Neural cell (in vitro differentiated cells): ENCODE data around the gene COX10. TPM values are rescaled to one million over a fixed set of nuclear protein-coding genes. Genes with fewer than 3 reads are reported as not detected.

Experiments
- H2AFZ ChIP-seq: fragments of 200-600, 300-800 bp; sonication (generic), shearing (Covaris generic); 2 replicates; pipeline ENCODE4 v1.6.0; 2014; ENCODE audit warnings: low read depth, mild to moderate bottlenecking, antibody characterized with exemption, low read length, moderate library complexity
- H3F3A ChIP-seq: fragments of 200-600 bp; shearing (Covaris generic); 2 replicates; pipeline ENCODE4 v1.6.1; 2016; ENCODE audit warnings: mild to moderate bottlenecking, moderate library complexity, mixed read lengths, antibody characterized with exemption, low read length; ENCODE audit not compliant: insufficient read depth, poor library complexity, severe bottlenecking
- H3K27ac ChIP-seq: fragments of 200-600, 300-800 bp; sonication (generic), shearing (Covaris generic); 2 replicates; pipeline ENCODE4 v1.5.1; 2014; ENCODE audit warnings: mild to moderate bottlenecking, low read length, moderate library complexity
- H3K27me3 ChIP-seq: fragments of 300-800, 200-600 bp; sonication (generic), shearing (Covaris generic); 2 replicates; pipeline ENCODE4 v1.6.0; 2014; ENCODE audit warnings: mild to moderate bottlenecking, low read depth, low read length, moderate library complexity; ENCODE audit not compliant: insufficient read depth
- H3K36me3 ChIP-seq: fragments of 300-800, 200-600 bp; sonication (generic), shearing (Covaris generic); 2 replicates; pipeline ENCODE4 v1.5.1; 2014; ENCODE audit warnings: mild to moderate bottlenecking, antibody characterized with exemption, low read length, moderate library complexity; ENCODE audit not compliant: insufficient read depth
- H3K4me2 ChIP-seq: fragments of 300-800, 200-600 bp; sonication (generic), shearing (Covaris generic); 2 replicates; pipeline ENCODE4 v1.6.0; 2014; ENCODE audit warnings: mild to moderate bottlenecking, low read length
- H3K4me3 ChIP-seq: fragments of 300-800, 200-600 bp; sonication (generic), shearing (Covaris generic); 2 replicates; pipeline ENCODE4 v1.5.1; 2014; ENCODE audit warnings: mild to moderate bottlenecking, low read length, moderate library complexity
- H3K79me2 ChIP-seq: fragments of 200-600 bp; shearing (Covaris generic); replicated peaks from 2 replicates; pipeline ENCODE4 v1.6.0; 2014; ENCODE audit warnings: mild to moderate bottlenecking, low read length, moderate library complexity; ENCODE audit not compliant: insufficient read depth
- H3K9ac ChIP-seq: fragments of 300-800, 200-600 bp; sonication (generic), shearing (Covaris generic); 2 replicates; pipeline ENCODE4 v1.6.1; 2016; ENCODE audit warnings: mild to moderate bottlenecking, low read length, mixed read lengths
- H3K9me2 ChIP-seq: fragments of 200-600 bp; shearing (Covaris generic); 2 replicates; pipeline ENCODE4 v1.6.1; 2016; ENCODE audit warnings: mild to moderate bottlenecking, low read length, mixed read lengths; ENCODE audit not compliant: insufficient read depth
- H3K9me3 ChIP-seq: fragments of 200-600, 300-800 bp; sonication (generic), shearing (Covaris generic); 2 replicates; pipeline ENCODE4 v1.6.1; 2016; ENCODE audit warnings: mild to moderate bottlenecking, mixed run types, low read length, moderate library complexity, mixed read lengths
- H4K20me1 ChIP-seq: fragments of 200-600 bp; shearing (Covaris generic); 2 replicates; pipeline ENCODE4 v1.6.1; 2016; ENCODE audit warnings: mild to moderate bottlenecking, mixed run types; ENCODE audit not compliant: insufficient read depth
- EP300 ChIP-seq: fragments of 450-650 bp; conservative IDR thresholded peaks from 2 replicates; pipeline ENCODE4 v1.6.1; 2014; ENCODE audit warnings: antibody characterized with exemption, mild to moderate bottlenecking, moderate library complexity; ENCODE audit not compliant: poor library complexity, severe bottlenecking
- EZH2 ChIP-seq: fragments of 200-600, 300-800 bp; shearing (Covaris generic), sonication (generic); IDR thresholded peaks from 2 replicates; pipeline ENCODE4 v1.6.1; 2014; ENCODE audit warnings: antibody characterized with exemption, low read length, borderline replicate concordance, mild to moderate bottlenecking; ENCODE audit not compliant: insufficient read depth, poor library complexity, severe bottlenecking
- MXI1 ChIP-seq: fragments of 450-650 bp; conservative IDR thresholded peaks from 2 replicates; pipeline ENCODE4 v1.6.1; 2014; ENCODE audit warnings: antibody characterized with exemption, mild to moderate bottlenecking; ENCODE audit not compliant: poor library complexity, severe bottlenecking
- POLR2AphosphoS5 ChIP-seq: IDR thresholded peaks from 2 replicates; pipeline ENCODE4 v1.6.1; 2012
- RAD21 ChIP-seq: fragments of 450-650 bp; conservative IDR thresholded peaks from 2 replicates; pipeline ENCODE4 v1.6.1; 2014; ENCODE audit warnings: antibody characterized with exemption, mild to moderate bottlenecking, moderate library complexity
- SMC3 ChIP-seq: fragments of 450-650 bp; conservative IDR thresholded peaks from 2 replicates; pipeline ENCODE4 v1.6.1; 2014; ENCODE audit warnings: antibody characterized with exemption, mild to moderate bottlenecking, moderate library complexity; ENCODE audit not compliant: poor library complexity
- TAF1 ChIP-seq: IDR thresholded peaks from 2 replicates; pipeline ENCODE4 v1.6.1; 2012; ENCODE audit warnings: low read depth
- polyA plus RNA-seq: library from polyadenylated mRNA; depleted of rRNA; stranded (reverse); fragments of >200 nt; gene quantifications from 2 replicates; pipeline ENCODE4 v1.2.3, GENCODE V29; 2014
- TF ChIP-seq, protein P1 (sequence below): fragments of 450-650 bp; IDR thresholded peaks from 2 replicates; pipeline ENCODE4 v1.5.1; 2014; ENCODE audit warnings: antibody characterized with exemption, mild to moderate bottlenecking, moderate library complexity; ENCODE audit not compliant: poor library complexity, severe bottlenecking
- TF ChIP-seq, protein P2 (sequence below): IDR thresholded peaks from 2 replicates; pipeline ENCODE4 v1.6.1; 2012; ENCODE audit warnings: borderline replicate concordance

Gene COX10
- polyA plus RNA-seq, 1 donor from 2014 or later = 7.2 TPM

DNA sequence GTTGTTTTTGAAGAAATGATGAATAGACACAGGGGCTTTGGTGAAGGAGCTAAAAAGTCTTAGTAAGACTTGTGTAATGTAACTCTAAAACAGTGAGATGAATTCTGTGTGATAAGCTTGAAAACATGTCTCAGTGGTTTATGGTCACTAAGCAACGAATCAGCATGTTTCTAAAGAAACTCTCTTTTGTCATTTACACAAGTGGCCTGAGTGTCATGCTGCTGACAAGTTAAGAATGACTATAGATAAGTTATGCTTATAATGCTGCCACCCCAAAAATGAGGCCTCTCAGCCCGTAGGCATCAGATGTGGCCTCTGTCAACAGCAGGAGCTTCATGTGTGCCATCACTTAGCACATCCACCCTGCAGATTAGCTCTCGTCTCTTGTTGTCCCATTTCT, 8.7 kb downstream of the COX10 start:
- no peaks in the 10 kb centered on the region for H3K79me2 ChIP-seq
- H3K4me3 ChIP-seq = no peak overlapping the region
- no peaks in the 10 kb centered on the region for H3F3A ChIP-seq
- no peaks in the 10 kb centered on the region for H3K27me3 ChIP-seq
- H3K9me3 ChIP-seq = no peaks in the 10 kb centered on the region
- H3K36me3 ChIP-seq = no peaks in the 10 kb centered on the region
- no peak overlapping the region for H2AFZ ChIP-seq
- no peak overlapping the region for H3K27ac ChIP-seq
- H3K9ac ChIP-seq = no peak overlapping the region
- no peaks in the 10 kb centered on the region for H3K9me2 ChIP-seq
- no peaks in the 10 kb centered on the region for H4K20me1 ChIP-seq
- H3K4me2 ChIP-seq = no peak overlapping the region
- TF ChIP-seq EP300 (no peak), RAD21 (no peak), MXI1 (no peak), SMC3 (no peak), EZH2 (no peak), POLR2AphosphoS5 (no peak)
- TF ChIP-seq, protein P1, sequence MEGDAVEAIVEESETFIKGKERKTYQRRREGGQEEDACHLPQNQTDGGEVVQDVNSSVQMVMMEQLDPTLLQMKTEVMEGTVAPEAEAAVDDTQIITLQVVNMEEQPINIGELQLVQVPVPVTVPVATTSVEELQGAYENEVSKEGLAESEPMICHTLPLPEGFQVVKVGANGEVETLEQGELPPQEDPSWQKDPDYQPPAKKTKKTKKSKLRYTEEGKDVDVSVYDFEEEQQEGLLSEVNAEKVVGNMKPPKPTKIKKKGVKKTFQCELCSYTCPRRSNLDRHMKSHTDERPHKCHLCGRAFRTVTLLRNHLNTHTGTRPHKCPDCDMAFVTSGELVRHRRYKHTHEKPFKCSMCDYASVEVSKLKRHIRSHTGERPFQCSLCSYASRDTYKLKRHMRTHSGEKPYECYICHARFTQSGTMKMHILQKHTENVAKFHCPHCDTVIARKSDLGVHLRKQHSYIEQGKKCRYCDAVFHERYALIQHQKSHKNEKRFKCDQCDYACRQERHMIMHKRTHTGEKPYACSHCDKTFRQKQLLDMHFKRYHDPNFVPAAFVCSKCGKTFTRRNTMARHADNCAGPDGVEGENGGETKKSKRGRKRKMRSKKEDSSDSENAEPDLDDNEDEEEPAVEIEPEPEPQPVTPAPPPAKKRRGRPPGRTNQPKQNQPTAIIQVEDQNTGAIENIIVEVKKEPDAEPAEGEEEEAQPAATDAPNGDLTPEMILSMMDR = no peak
- TF ChIP-seq, protein P2, sequence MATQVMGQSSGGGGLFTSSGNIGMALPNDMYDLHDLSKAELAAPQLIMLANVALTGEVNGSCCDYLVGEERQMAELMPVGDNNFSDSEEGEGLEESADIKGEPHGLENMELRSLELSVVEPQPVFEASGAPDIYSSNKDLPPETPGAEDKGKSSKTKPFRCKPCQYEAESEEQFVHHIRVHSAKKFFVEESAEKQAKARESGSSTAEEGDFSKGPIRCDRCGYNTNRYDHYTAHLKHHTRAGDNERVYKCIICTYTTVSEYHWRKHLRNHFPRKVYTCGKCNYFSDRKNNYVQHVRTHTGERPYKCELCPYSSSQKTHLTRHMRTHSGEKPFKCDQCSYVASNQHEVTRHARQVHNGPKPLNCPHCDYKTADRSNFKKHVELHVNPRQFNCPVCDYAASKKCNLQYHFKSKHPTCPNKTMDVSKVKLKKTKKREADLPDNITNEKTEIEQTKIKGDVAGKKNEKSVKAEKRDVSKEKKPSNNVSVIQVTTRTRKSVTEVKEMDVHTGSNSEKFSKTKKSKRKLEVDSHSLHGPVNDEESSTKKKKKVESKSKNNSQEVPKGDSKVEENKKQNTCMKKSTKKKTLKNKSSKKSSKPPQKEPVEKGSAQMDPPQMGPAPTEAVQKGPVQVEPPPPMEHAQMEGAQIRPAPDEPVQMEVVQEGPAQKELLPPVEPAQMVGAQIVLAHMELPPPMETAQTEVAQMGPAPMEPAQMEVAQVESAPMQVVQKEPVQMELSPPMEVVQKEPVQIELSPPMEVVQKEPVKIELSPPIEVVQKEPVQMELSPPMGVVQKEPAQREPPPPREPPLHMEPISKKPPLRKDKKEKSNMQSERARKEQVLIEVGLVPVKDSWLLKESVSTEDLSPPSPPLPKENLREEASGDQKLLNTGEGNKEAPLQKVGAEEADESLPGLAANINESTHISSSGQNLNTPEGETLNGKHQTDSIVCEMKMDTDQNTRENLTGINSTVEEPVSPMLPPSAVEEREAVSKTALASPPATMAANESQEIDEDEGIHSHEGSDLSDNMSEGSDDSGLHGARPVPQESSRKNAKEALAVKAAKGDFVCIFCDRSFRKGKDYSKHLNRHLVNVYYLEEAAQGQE = no peak

DNA sequence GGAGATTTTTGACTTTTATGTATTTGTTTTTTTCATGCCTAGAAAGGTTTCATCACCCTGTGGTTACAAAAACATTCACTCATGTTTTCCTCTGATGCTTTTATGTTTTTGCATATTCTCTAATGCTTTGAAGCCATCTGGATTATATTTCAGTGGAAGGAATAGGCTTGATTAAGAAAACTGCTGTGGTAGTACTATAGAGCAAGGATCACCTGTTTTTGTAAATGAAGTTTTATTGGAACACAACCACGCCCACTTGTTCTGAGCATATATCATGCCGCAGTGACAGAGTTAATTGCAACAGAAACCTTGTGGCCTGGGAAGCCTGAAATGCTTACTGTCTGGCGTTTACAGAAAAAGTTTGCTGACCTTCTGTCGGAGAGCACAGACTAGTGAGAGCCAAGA, 11.5 kb downstream of the COX10 start:
- Histone ChIP-seq H3K4me2 (no peak overlapping the region), H4K20me1 (no peaks in the 10 kb centered on the region), H3F3A (no peaks in the 10 kb centered on the region), H2AFZ (no peak overlapping the region), H3K79me2 (no peaks in the 10 kb centered on the region), H3K36me3 (no peaks in the 10 kb centered on the region), H3K9me2 (no peaks in the 10 kb centered on the region), H3K9ac (no peak overlapping the region), H3K9me3 (no peaks in the 10 kb centered on the region), H3K27ac (no peak overlapping the region), H3K4me3 (no peak overlapping the region), H3K27me3 (no peaks in the 10 kb centered on the region)
- no peak for TF ChIP-seq MXI1
- no peak for TF ChIP-seq EP300
- no peak for TF ChIP-seq EZH2
- TF ChIP-seq, protein P2 = no peak
- TF ChIP-seq TAF1 = no peak
- no peak for TF ChIP-seq POLR2AphosphoS5
- TF ChIP-seq RAD21 = no peak
- TF ChIP-seq, protein P1 = no peak
- TF ChIP-seq SMC3 = no peak
